ENCODE measurements around the gene CHURC1. TPM values are rescaled to one million over a fixed set of nuclear protein-coding genes. Genes with fewer than 3 reads are reported as not detected.

CHURC1 gene
- total and polyA plus RNA-seq, 2 of the 4 experiments (the other 2 are of a cell fraction): 38.0 to 69.5 TPM

GRCh38 chr14:64937171-64937820 is 23.0 kb downstream of the CHURC1 start:
- intact Hi-C loops (cut with micrococcal nuclease): no loop called here
- no peak overlapping the region for H3K56ac ChIP-seq (ENCODE audit: extremely low read depth, insufficient read depth, low read length)
- H2AK9ac ChIP-seq (replicated peaks; ENCODE audit: low read depth, low read length, poor library complexity): no peak overlapping the region
- no peaks in the 10 kb centered on the region for H3K9me3 ChIP-seq (ENCODE audit: control insufficient read depth, insufficient read depth, low read length)
- no CpG with 5 or more reads among the region's 1 CpG for WGBS, 2 experiments (ENCODE audit: extremely low coverage in 2 of 2, insufficient read length in 1 of 2)
- H3K27ac ChIP-seq (ENCODE audit: insufficient read depth, low read length): no peak overlapping the region
- no peak overlapping the region for H3K4ac ChIP-seq (ENCODE audit: low read depth, low read length)
- in situ Hi-C loops (cut with MboI; ENCODE audit: low sequenced_read_pairs): no loop called here
- H2AK5ac ChIP-seq (ENCODE audit: low read depth, low read length): no peak overlapping the region
- H4K91ac ChIP-seq (ENCODE audit: insufficient read depth, low read depth, low read length): no peak overlapping the region
- no peak overlapping the region for H2BK120ac ChIP-seq (ENCODE audit: low read depth, low read length)
- peaks cover 6% of the 10 kb centered on the region for H3K36me3 ChIP-seq (ENCODE audit: control insufficient read depth, insufficient read depth, low read length)
- no peaks in the 10 kb centered on the region; the same call in 1 of the 2 replicates for H4K20me1 ChIP-seq (ENCODE audit: insufficient read depth, low read length)
- no peaks in the 10 kb centered on the region for H3K27me3 ChIP-seq (ENCODE audit: control insufficient read depth, insufficient read depth, low read length)
- no peak overlapping the region for H3K4me3 ChIP-seq (ENCODE audit: insufficient read depth, low read depth, low read length)
- no peak overlapping the region for H3K9ac ChIP-seq (ENCODE audit: low read depth, low read length)
- H3K18ac ChIP-seq (ENCODE audit: low read depth, low read length): no peak overlapping the region
- ChIA-PET CTCF (interaction anchor here (0.8 kb wide), 1 partner anchor 13 kb away, joined by 3 read pairs; no protein-coding TSS in a partner anchor), POLR2A (ENCODE audit: unreplicated experiment) (no interaction called here)
- peaks cover 0 to 3% of the 10 kb centered on the region in 2 experiments; a peak in 1 of 4 replicates for H3K79me1 ChIP-seq (ENCODE audit: low read depth in 1 of 2, low read length in 2 of 2)
- dilution Hi-C loops (cut with HindIII; ENCODE audit: low sequenced_read_pairs, unreplicated experiment): no loop called here
- H2BK5ac ChIP-seq (ENCODE audit: low read depth, low read length, poor library complexity, severe bottlenecking): no peak overlapping the region
- peaks cover 4% of the 10 kb centered on the region; the same call in 1 of the 2 replicates for H3K9me1 ChIP-seq (ENCODE audit: insufficient read depth, low read length)
- no peak overlapping the region for H3K23ac ChIP-seq (ENCODE audit: low read depth, low read length)
- TF ChIP-seq FOS (IDR thresholded peaks at IDR 0.05; ENCODE audit: low read depth, low read length) (no peak), MXI1 (IDR thresholded peaks at IDR 0.05; ENCODE audit: borderline replicate concordance, low read depth, low read length) (no peak), MAFK (IDR thresholded peaks at IDR 0.05; ENCODE audit: low read depth, low read length) (no peak), CEBPB (IDR thresholded peaks at IDR 0.05; ENCODE audit: low read depth, low read length) (no peak), RCOR1 (IDR thresholded peaks at IDR 0.05; ENCODE audit: insufficient replicate concordance, low read length) (no peak), RFX5 (IDR thresholded peaks at IDR 0.05; ENCODE audit: low read depth, low read length) (no peak), CTCF (conservative IDR thresholded peaks at IDR 0.05; ENCODE audit: low read depth, low read length) (no peak), NFE2L2 (IDR thresholded peaks at IDR 0.05; ENCODE audit: low read depth, low read length) (no peak), RAD21 (IDR thresholded peaks at IDR 0.05; ENCODE audit: low read length) (no peak), BHLHE40 (IDR thresholded peaks at IDR 0.05; ENCODE audit: low read depth, low read length) (no peak), CHD1 (IDR thresholded peaks at IDR 0.05; ENCODE audit: low read depth, low read length) (no peak), POLR2A (IDR thresholded peaks at IDR 0.05; ENCODE audit: low read depth, low read length) (no peak), MAZ (IDR thresholded peaks at IDR 0.05; ENCODE audit: borderline replicate concordance, low read depth, low read length) (no peak), USF2 (IDR thresholded peaks at IDR 0.05; ENCODE audit: low read depth, low read length) (no peak), ELK1 (IDR thresholded peaks at IDR 0.05; ENCODE audit: borderline replicate concordance, low read depth, low read length) (no peak), SMC3 (IDR thresholded peaks at IDR 0.05; ENCODE audit: low read depth, low read length) (no peak)
- no peak overlapping the region for H4K8ac ChIP-seq (ENCODE audit: low read depth in 2 of 2, low read length in 2 of 2)
- ATAC-seq (ENCODE audit: low read depth) (no peak; the same call in 1 of the 2 replicates), DNase-seq (peak; percentile 18)
- H3K14ac ChIP-seq (replicated peaks; ENCODE audit: low read depth, low read length): no peak overlapping the region
- H2BK15ac ChIP-seq (ENCODE audit: low read depth, low read length): no peak overlapping the region
- H3K4me2 ChIP-seq (ENCODE audit: low read depth, low read length): no peak overlapping the region
- no peaks in the 10 kb centered on the region for H3K4me1 ChIP-seq (ENCODE audit: control insufficient read depth, insufficient read depth, low read length)
- H4K5ac ChIP-seq (ENCODE audit: low read depth, low read length): no peak overlapping the region
- BruUV-seq (replicated peaks): no TSS peak
- H2AFZ ChIP-seq (replicated peaks; ENCODE audit: low read length, poor library complexity): no peak overlapping the region
- no peak overlapping the region for H2BK20ac ChIP-seq (ENCODE audit: low read depth, low read length)
